Endothelial cell of umbilical vein (primary cell): ENCODE measurements around the gene EIF3I. TPM values are rescaled to one million over a fixed set of nuclear protein-coding genes. Genes with fewer than 3 reads are reported as not detected.

Source experiments
- BruUV-seq: library from RNA; stranded (reverse); fragments of 400-500 nt; replicated peaks from 2 replicates; lab custom pipeline; 2021; lab: Mats Ljungman, UMichigan
- CTCF ChIA-PET: fragments of 300-600, 350-600 bp; sonication (Branson Sonifier 250); formaldehyde crosslinking; loops from one replicate; lab custom pipeline; 2021; ENCODE audit warnings: antibody characterized with exemption, inconsistent platforms; lab: Charles Lee
- POLR2A ChIA-PET: fragments of 300-600, 350-600 bp; sonication (Branson Sonifier 250); formaldehyde crosslinking; loops from one replicate; lab custom pipeline; 2021; ENCODE audit warnings: antibody characterized with exemption, inconsistent platforms; lab: Charles Lee
- DNase-seq: peaks from one replicate; pipeline ENCODE4 v3.0.0-alpha.2; 2011; ENCODE audit warnings: low read depth, low spot score
- FAIRE-seq: peaks from 2 replicates; lab custom pipeline; 2011; peaks lifted over from hg19 to GRCh38; lab: Jason Lieb, UNC
- H2AFZ ChIP-seq: 2 replicates; pipeline ENCODE4 v1.6.0; 2012; ENCODE audit warnings: low read depth, low read length, control low read depth, inconsistent platforms
- H3K27ac ChIP-seq: 2 replicates; pipeline ENCODE4 v1.5.1; 2011; ENCODE audit warnings: low read depth, mild to moderate bottlenecking, control low read depth, low read length, moderate library complexity; ENCODE audit not compliant: insufficient read depth
- H3K27me3 ChIP-seq, 2 experiments: 2 replicates each; pipeline versions ENCODE4 v1.6.0 to v1.6.1; 2011; ENCODE audit warnings: low read length in 2 of 2, mixed read lengths in 1 of 2; ENCODE audit not compliant: control insufficient read depth in 2 of 2, insufficient read depth in 2 of 2
- H3K36me3 ChIP-seq, 2 experiments: 2 replicates in 1 of 2; 3 replicates in 1 of 2; pipeline ENCODE4 v1.5.1; 2011; ENCODE audit warnings: low read length in 2 of 2, mild to moderate bottlenecking in 1 of 2, moderate library complexity in 1 of 2; ENCODE audit not compliant: control insufficient read depth in 2 of 2, insufficient read depth in 2 of 2; ENCODE audit errors: extremely low read depth in 1 of 2
- H3K4me1 ChIP-seq: 3 replicates; pipeline ENCODE4 v1.5.1; 2011; ENCODE audit warnings: mild to moderate bottlenecking, low read length; ENCODE audit not compliant: control insufficient read depth, insufficient read depth; ENCODE audit errors: extremely low read depth
- H3K4me2 ChIP-seq: 2 replicates; pipeline ENCODE4 v1.6.1; 2011; ENCODE audit warnings: low read length, control low read depth, mixed read lengths; ENCODE audit not compliant: insufficient read depth
- H3K4me3 ChIP-seq, 3 experiments: fragments of 200-600 bp in 1 of 3; sonication (generic), shearing (Covaris generic) in 1 of 3; replicated peaks in 1 of 3; 2 replicates each; pipeline ENCODE4 v1.5.1; 2011 to 2016; ENCODE audit warnings: control low read depth in 3 of 3, low read length in 3 of 3, mild to moderate bottlenecking in 2 of 3, inconsistent platforms in 1 of 3, low read depth in 1 of 3, moderate library complexity in 1 of 3; ENCODE audit not compliant: insufficient read depth in 1 of 3
- H3K79me2 ChIP-seq: 2 replicates; pipeline ENCODE4 v1.6.0; 2012; ENCODE audit warnings: low read length, inconsistent platforms; ENCODE audit not compliant: control insufficient read depth, insufficient read depth
- H3K9ac ChIP-seq: replicated peaks from 2 replicates; pipeline ENCODE3; 2011; ENCODE audit warnings: low read length, control low read depth; ENCODE audit not compliant: insufficient read depth; ENCODE audit errors: extremely low read depth
- H3K9me1 ChIP-seq: replicated peaks from 3 replicates; pipeline ENCODE4 v1.6.0; 2011; ENCODE audit warnings: mild to moderate bottlenecking, low read length; ENCODE audit not compliant: control insufficient read depth, insufficient read depth; ENCODE audit errors: extremely low read depth
- H3K9me3 ChIP-seq: replicated peaks from 2 replicates; pipeline ENCODE4 v1.5.1; 2012; ENCODE audit warnings: low read length, inconsistent platforms; ENCODE audit not compliant: control insufficient read depth, insufficient read depth
- H4K20me1 ChIP-seq: replicated peaks from 2 replicates; pipeline ENCODE3; 2011; ENCODE audit warnings: mild to moderate bottlenecking, low read length; ENCODE audit not compliant: control insufficient read depth, insufficient read depth; ENCODE audit errors: extremely low read depth
- EZH2 ChIP-seq: IDR thresholded peaks from 2 replicates; pipeline ENCODE4 v1.6.1; 2012; ENCODE audit warnings: borderline replicate concordance, low read depth, mild to moderate bottlenecking, moderate library complexity, low read length, inconsistent platforms; ENCODE audit not compliant: severe bottlenecking
- GATA2 ChIP-seq: IDR thresholded peaks from 2 replicates; pipeline ENCODE4 v1.7.0; 2011; ENCODE audit warnings: low read depth, mild to moderate bottlenecking, moderate library complexity, mixed read lengths, low read length; ENCODE audit not compliant: insufficient read length, insufficient read depth
- POLR2A ChIP-seq: IDR thresholded peaks from 2 replicates; pipeline ENCODE4 v1.6.1; 2012; ENCODE audit warnings: low read depth, mild to moderate bottlenecking, control low read depth, low read length
- dilution Hi-C: fragments of 300-500 bp; cut with MboI; formaldehyde crosslinking; loops from one replicate; pipeline ENCODE4 v1.15.0; 2019; ENCODE audit warnings: low sequenced_read_pairs; ENCODE audit not compliant: extremely low pct_ligation_motif_present
- intact Hi-C: fragments of 100-400 bp; cut with micrococcal nuclease; formaldehyde crosslinking; loops from one replicate; pipeline ENCODE4 v1.10.0; 2022
- polyA plus RNA-seq, 4 experiments: library from polyadenylated mRNA; depleted of rRNA in 3 of 4; stranded (reverse) in 3 of 4; unstranded in 1 of 4; fragments of >200 nt; gene quantifications; 2 replicates each; pipeline versions ENCODE4 v1.2.1 to v1.2.3, GENCODE V29; 2011 to 2012; ENCODE audit warnings: missing spikeins in 1 of 4
- total RNA-seq: library from RNA; stranded (reverse); gene quantifications from 2 replicates; pipeline ENCODE4 v1.2.3, GENCODE V29; 2021
- TF ChIP-seq, protein P1 (sequence below): IDR thresholded peaks from 2 replicates; pipeline ENCODE4 v1.6.1; 2011; ENCODE audit not compliant: insufficient read depth, insufficient read length
- TF ChIP-seq, protein P2 (sequence below), 2 donors: IDR thresholded peaks; 1 replicate in 1 of 2; 2 replicates in 1 of 2; pipeline ENCODE4 v1.5.1; 2011; ENCODE audit warnings: low read length in 2 of 2, mild to moderate bottlenecking in 2 of 2, moderate library complexity in 2 of 2, control low read depth in 1 of 2, inconsistent platforms in 1 of 2, low read depth in 1 of 2; ENCODE audit not compliant: insufficient read depth in 1 of 2; ENCODE audit errors: extremely low read depth in 1 of 2

The EIF3I gene
- total and polyA plus RNA-seq, 2 donors (not counting 3 experiments of a cell fraction or from before 2014, with no cell fraction given): 186 to 331 TPM

DNA sequence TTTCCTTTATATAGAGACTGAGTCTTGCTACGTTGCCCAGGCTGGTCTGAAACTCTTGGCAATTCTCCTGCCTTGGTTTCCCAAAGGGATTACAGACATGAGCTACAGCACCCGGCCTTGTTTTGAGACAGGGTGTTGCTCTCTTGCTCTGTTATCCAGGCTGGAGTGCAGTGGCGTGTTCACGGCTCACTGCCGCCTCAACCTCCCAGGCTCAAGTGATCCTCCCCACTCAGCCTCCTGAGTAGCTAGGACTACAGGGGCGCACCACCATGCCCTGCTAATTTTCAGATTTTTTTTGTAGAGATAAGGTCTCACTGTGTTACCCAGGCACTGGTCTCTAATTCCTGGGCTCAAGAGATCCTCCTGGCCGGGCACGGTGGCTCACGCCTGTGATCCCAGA lies 43.6 kb downstream of the EIF3I start:
- DNase-seq (no peak), FAIRE-seq (peak; percentile 52)
- POLR2A ChIA-PET: interaction anchor here (1.3 kb wide), 1 partner anchor 16 kb away, joined by 18 read pairs; no protein-coding TSS in a partner anchor
- H3K4me3 ChIP-seq: no peak overlapping the region
- BruUV-seq: no TSS peak
- TF ChIP-seq, protein P1, sequence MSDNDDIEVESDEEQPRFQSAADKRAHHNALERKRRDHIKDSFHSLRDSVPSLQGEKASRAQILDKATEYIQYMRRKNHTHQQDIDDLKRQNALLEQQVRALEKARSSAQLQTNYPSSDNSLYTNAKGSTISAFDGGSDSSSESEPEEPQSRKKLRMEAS: no peak
- TF ChIP-seq POLR2A: no peak
- TF ChIP-seq GATA2: no peak
- TF ChIP-seq EZH2: no peak
- TF ChIP-seq, protein P2, sequence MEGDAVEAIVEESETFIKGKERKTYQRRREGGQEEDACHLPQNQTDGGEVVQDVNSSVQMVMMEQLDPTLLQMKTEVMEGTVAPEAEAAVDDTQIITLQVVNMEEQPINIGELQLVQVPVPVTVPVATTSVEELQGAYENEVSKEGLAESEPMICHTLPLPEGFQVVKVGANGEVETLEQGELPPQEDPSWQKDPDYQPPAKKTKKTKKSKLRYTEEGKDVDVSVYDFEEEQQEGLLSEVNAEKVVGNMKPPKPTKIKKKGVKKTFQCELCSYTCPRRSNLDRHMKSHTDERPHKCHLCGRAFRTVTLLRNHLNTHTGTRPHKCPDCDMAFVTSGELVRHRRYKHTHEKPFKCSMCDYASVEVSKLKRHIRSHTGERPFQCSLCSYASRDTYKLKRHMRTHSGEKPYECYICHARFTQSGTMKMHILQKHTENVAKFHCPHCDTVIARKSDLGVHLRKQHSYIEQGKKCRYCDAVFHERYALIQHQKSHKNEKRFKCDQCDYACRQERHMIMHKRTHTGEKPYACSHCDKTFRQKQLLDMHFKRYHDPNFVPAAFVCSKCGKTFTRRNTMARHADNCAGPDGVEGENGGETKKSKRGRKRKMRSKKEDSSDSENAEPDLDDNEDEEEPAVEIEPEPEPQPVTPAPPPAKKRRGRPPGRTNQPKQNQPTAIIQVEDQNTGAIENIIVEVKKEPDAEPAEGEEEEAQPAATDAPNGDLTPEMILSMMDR (IDR thresholded peaks at IDR 0.05; ENCODE audit: extremely low read depth in 1 of 2, insufficient read depth in 1 of 2, low read depth in 1 of 2, low read length in 2 of 2): no peak
- H3K4me2 ChIP-seq: no peak overlapping the region
- H3K36me3 ChIP-seq: no peaks in the 10 kb centered on the region
- peaks cover 5% of the 10 kb centered on the region for H3K4me1 ChIP-seq
- no peaks in the 10 kb centered on the region for H3K9me3 ChIP-seq
- H3K27ac ChIP-seq: no peak overlapping the region
- dilution Hi-C loops (no loop called here), intact Hi-C loops (no loop called here)
- H3K27me3 ChIP-seq: no peaks in the 10 kb centered on the region
- H2AFZ ChIP-seq: no peak overlapping the region
- H3K9ac ChIP-seq: no peak overlapping the region
- H3K9me1 ChIP-seq: no peaks in the 10 kb centered on the region
- CTCF ChIA-PET: interaction anchor here (0.6 to 3.5 kb wide), 3 partner anchors 10 to 26 kb away, joined by 3 to 26 read pairs (median 3); partner anchors contain the start of genes FAM167B and HDAC1
- H4K20me1 ChIP-seq: no peaks in the 10 kb centered on the region
- H3K79me2 ChIP-seq: no peaks in the 10 kb centered on the region
